Epithelial cell of esophagus (primary cell): ENCODE data around the gene FAM20B.
A peak's percentile ranks its signal among the peaks of the same experiment; 100 is the strongest.

Source experiments
- DNase-seq: peaks from one replicate; pipeline ENCODE4 v3.0.0; 2010; ENCODE audit warnings: low read depth
- H3K4me3 ChIP-seq: 2 replicates; pipeline ENCODE4 v1.5.1; 2011; ENCODE audit warnings: mild to moderate bottlenecking, low read length, control low read depth
- CTCF ChIP-seq: IDR thresholded peaks from 2 replicates; pipeline ENCODE4 v1.5.1; 2011; ENCODE audit warnings: low read depth, mild to moderate bottlenecking, low read length, control low read depth, inconsistent platforms; ENCODE audit not compliant: insufficient read depth; ENCODE audit errors: missing control alignments

The FAM20B gene

GRCh38 chr1:179105393-179105792, 79.7 kb downstream of the FAM20B start:
- DNase-seq = peak; percentile 81
- TF ChIP-seq CTCF = peak; percentile 78
- no peak overlapping the region for H3K4me3 ChIP-seq

- no peak for TF ChIP-seq CTCF
- no peak for DNase-seq
- no peak overlapping the region for H3K4me3 ChIP-seq
Measured at GRCh38 chr1:179107706-179108629, 82.3 kb downstream of the FAM20B start.

GRCh38 chr1:179108644-179109043, 83.0 kb downstream of the FAM20B start:
- no peak for TF ChIP-seq CTCF
- H3K4me3 ChIP-seq = no peak overlapping the region
- DNase-seq = no peak

GRCh38 chr1:179115181-179115580, 89.5 kb downstream of the FAM20B start:
- no peak overlapping the region for H3K4me3 ChIP-seq
- TF ChIP-seq CTCF = no peak
- no peak for DNase-seq

- no peak overlapping the region for H3K4me3 ChIP-seq
- no peak for DNase-seq
- TF ChIP-seq CTCF = no peak
Measured at GRCh38 chr1:179119513-179119912, 93.8 kb downstream of the FAM20B start.

- no peak for TF ChIP-seq CTCF
- no peak for DNase-seq
- no peak overlapping the region for H3K4me3 ChIP-seq
Measured at GRCh38 chr1:179120736-179121135, 95.0 kb downstream of the FAM20B start.
